HEK293T (cell line): ENCODE results near the gene RBM20.

Experiments used
- CTCF ChIA-PET: fragments of 350-600 bp; formaldehyde crosslinking; extraction: SDS; loops from one replicate; lab custom pipeline; 2021; ENCODE audit warnings: antibody characterized with exemption, inconsistent platforms; lab: Yijun Ruan, JAX
- POLR2A ChIA-PET: fragments of 350-600 bp; formaldehyde crosslinking; extraction: SDS; loops from one replicate; lab custom pipeline; 2020; ENCODE audit warnings: antibody characterized with exemption, inconsistent platforms; lab: Yijun Ruan, JAX
- DNase-seq: peaks from one replicate; pipeline ENCODE4 v3.0.0; 2012; ENCODE audit warnings: mixed read lengths; ENCODE audit errors: extremely low spot score
- ARNT ChIP-seq: fragments of 450-650 bp; IDR thresholded peaks from 2 replicates; pipeline ENCODE4 v1.6.1; 2017; ENCODE audit warnings: mild to moderate bottlenecking
- BHLHE40 ChIP-seq: fragments of 450-650 bp; IDR thresholded peaks from 2 replicates; pipeline ENCODE4 v1.6.1; 2016; ENCODE audit warnings: mild to moderate bottlenecking, moderate library complexity, borderline replicate concordance
- CTBP1 ChIP-seq: fragments of 450-650 bp; IDR thresholded peaks from 2 replicates; pipeline ENCODE4 v1.6.1; 2016; ENCODE audit warnings: borderline replicate concordance
- ELF4 ChIP-seq: fragments of 450-650 bp; IDR thresholded peaks from 2 replicates; pipeline ENCODE4 v1.6.1; 2017; ENCODE audit warnings: antibody characterized with exemption
- FOXA1 ChIP-seq: fragments of 450-650 bp; IDR thresholded peaks from 2 replicates; pipeline ENCODE4 v1.6.1; 2016; ENCODE audit warnings: mild to moderate bottlenecking
- FOXK2 ChIP-seq: fragments of 450-650 bp; IDR thresholded peaks from 2 replicates; pipeline ENCODE4 v1.6.1; 2016; ENCODE audit warnings: mild to moderate bottlenecking
- FOXM1 ChIP-seq: fragments of 450-650 bp; IDR thresholded peaks from 2 replicates; pipeline ENCODE4 v1.6.1; 2017; ENCODE audit warnings: mild to moderate bottlenecking, borderline replicate concordance
- HDGF ChIP-seq: fragments of 450-650 bp; IDR thresholded peaks from 2 replicates; pipeline ENCODE4 v1.6.1; 2017; ENCODE audit warnings: antibody characterized with exemption, borderline replicate concordance
- L3MBTL2 ChIP-seq: fragments of 450-650 bp; conservative IDR thresholded peaks from 2 replicates; pipeline ENCODE4 v1.6.1; 2016; ENCODE audit warnings: mild to moderate bottlenecking
- LEF1 ChIP-seq: fragments of 450-650 bp; IDR thresholded peaks from 2 replicates; pipeline ENCODE4 v1.6.1; 2017; ENCODE audit warnings: mild to moderate bottlenecking, borderline replicate concordance
- NFRKB ChIP-seq: fragments of 450-650 bp; IDR thresholded peaks from 2 replicates; pipeline ENCODE4 v1.6.1; 2016; ENCODE audit warnings: mild to moderate bottlenecking, moderate library complexity
- PKNOX1 ChIP-seq: fragments of 450-650 bp; IDR thresholded peaks from 2 replicates; pipeline ENCODE4 v1.6.1; 2016
- SP1 ChIP-seq: fragments of 450-650 bp; IDR thresholded peaks from 2 replicates; pipeline ENCODE4 v1.6.1; 2017
- SUZ12 ChIP-seq: fragments of 450-650 bp; IDR thresholded peaks from 2 replicates; pipeline ENCODE4 v1.6.1; 2016; ENCODE audit warnings: mild to moderate bottlenecking
- TARDBP ChIP-seq: fragments of 450-650 bp; IDR thresholded peaks from 2 replicates; pipeline ENCODE4 v1.6.1; 2016
- ZNF384 ChIP-seq: fragments of 450-650 bp; IDR thresholded peaks from 2 replicates; pipeline ENCODE4 v1.6.1; 2016

Gene RBM20

DNA sequence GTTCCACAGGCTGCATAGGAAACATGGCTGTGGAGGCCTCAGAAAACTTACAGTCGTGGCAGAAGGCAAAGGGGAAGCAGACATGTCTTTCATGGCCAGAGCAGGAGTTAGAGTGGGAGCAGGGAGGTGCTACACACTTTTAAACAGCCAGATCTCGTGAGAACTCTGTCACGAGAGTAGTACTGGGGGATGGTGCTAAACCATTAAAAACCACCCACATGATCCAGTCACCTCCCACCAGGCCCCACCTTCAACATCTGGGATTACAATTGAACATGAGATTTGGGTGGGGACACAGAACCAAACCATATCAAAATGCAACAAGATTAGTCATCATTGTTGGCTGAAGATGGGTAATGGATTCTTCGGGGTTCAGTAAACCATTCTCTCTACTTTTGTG, 162.2 kb downstream of the RBM20 start:
- POLR2A ChIA-PET = no interaction called here
- DNase-seq = no peak
- TF ChIP-seq ZNF384 (no peak), SUZ12 (no peak), NFRKB (no peak), CTBP1 (no peak), SP1 (no peak), HDGF (no peak), L3MBTL2 (no peak), TARDBP (no peak), ARNT (no peak), LEF1 (no peak), ELF4 (no peak), PKNOX1 (no peak), FOXM1 (no peak), BHLHE40 (no peak), FOXA1 (no peak), FOXK2 (no peak)
- CTCF ChIA-PET = interaction anchor here (1.0 kb wide), 1 partner anchor 104 kb away, joined by 3 read pairs; no protein-coding TSS in a partner anchor

DNA sequence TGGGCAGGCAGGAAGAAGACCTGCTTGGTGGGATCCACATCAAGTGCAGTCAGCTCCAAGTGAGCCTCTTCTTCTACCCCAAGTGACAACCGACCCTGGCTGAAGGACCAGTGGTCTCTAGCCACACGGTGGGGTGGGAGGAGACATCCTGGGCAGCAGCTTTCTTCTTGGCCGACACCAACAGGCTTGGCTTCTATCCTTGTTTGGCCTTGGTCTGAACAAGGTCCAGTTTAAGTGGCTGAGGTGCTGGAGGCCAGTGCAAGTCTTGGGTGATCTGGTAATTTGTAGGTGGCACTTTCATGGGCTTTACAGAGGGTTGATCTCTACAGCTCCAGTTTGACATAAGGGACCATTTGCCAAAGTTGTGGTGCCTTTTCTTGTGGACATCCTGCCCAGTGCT, 164.0 kb downstream of the RBM20 start:
- CTCF ChIA-PET = no interaction called here
- no peak for DNase-seq
- POLR2A ChIA-PET = no interaction called here
- TF ChIP-seq L3MBTL2 = no peak

DNA sequence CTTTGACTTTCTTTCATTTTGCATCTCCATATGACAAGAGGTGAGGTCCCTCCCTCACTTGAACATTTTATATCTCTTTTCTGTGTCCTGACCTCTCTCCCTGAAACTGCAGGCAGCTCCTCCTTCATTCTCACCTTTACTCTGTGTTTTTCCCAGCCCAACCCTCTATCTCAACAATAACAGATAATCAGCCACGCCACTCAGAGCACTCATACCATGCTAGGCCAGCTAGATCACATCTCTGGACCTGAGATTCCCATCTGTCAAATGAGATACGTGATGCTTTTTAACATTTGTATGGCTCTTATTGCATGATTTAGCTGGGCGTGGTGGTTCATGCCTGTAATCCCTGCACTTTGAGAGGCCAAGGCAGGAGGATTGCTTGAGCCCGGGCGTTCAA, 164.5 kb downstream of the RBM20 start:
- DNase-seq = no peak
- POLR2A ChIA-PET = no interaction called here
- TF ChIP-seq TARDBP (no peak), CTBP1 (no peak), FOXA1 (no peak), ZNF384 (no peak), LEF1 (no peak), FOXM1 (no peak), HDGF (no peak), NFRKB (no peak), FOXK2 (no peak), PKNOX1 (no peak)
- CTCF ChIA-PET = no interaction called here

GRCh38 chr10:110810625-110811024, 166.5 kb downstream of the RBM20 start:
- TF ChIP-seq NFRKB = no peak
- TF ChIP-seq TARDBP = no peak
- no peak for TF ChIP-seq ELF4
- TF ChIP-seq FOXA1 = no peak
- TF ChIP-seq L3MBTL2 = no peak
- TF ChIP-seq CTBP1 = no peak
- no peak for TF ChIP-seq HDGF
- TF ChIP-seq ZNF384 = no peak
- no peak for TF ChIP-seq PKNOX1
- TF ChIP-seq FOXK2 = no peak
- no peak for DNase-seq
- ChIA-PET POLR2A (interaction anchor here (1.3 kb wide), 1 partner anchor 24 kb away, joined by 3 read pairs; no protein-coding TSS in a partner anchor), CTCF (no interaction called here)

- CTCF ChIA-PET = no interaction called here
- POLR2A ChIA-PET = no interaction called here
- DNase-seq = no peak
- TF ChIP-seq SUZ12 = no peak
- no peak for TF ChIP-seq FOXA1
- no peak for TF ChIP-seq ELF4
- no peak for TF ChIP-seq L3MBTL2
- TF ChIP-seq ZNF384 = no peak
- TF ChIP-seq FOXK2 = no peak
- no peak for TF ChIP-seq TARDBP
- TF ChIP-seq LEF1 = no peak
- no peak for TF ChIP-seq PKNOX1
- TF ChIP-seq ARNT = no peak
- TF ChIP-seq SP1 = no peak
- no peak for TF ChIP-seq CTBP1
- no peak for TF ChIP-seq NFRKB
- no peak for TF ChIP-seq FOXM1
- TF ChIP-seq HDGF = no peak
- TF ChIP-seq BHLHE40 = no peak
These were observed 167.8 kb downstream of the RBM20 start for GRCh38 chr10:110811791-110812581.

DNA sequence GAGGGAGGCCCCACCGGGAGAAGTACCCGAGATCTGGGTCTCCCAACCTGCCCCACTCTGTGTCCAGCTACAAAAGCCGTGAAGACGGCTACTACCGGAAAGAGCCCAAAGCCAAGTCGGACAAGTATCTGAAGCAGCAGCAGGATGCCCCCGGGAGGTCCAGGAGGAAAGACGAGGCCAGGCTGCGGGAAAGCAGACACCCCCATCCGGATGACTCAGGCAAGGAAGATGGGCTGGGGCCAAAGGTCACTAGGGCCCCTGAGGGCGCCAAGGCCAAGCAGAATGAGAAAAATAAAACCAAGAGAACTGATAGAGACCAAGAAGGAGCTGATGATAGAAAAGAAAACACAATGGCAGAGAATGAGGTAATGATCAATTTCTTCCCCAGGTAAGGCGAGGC, 168.4 kb downstream of the RBM20 start:
- TF ChIP-seq FOXK2 = no peak
- no peak for TF ChIP-seq CTBP1
- no peak for TF ChIP-seq BHLHE40
- TF ChIP-seq SUZ12 = no peak
- no peak for TF ChIP-seq L3MBTL2
- TF ChIP-seq TARDBP = no peak
- TF ChIP-seq PKNOX1 = no peak
- TF ChIP-seq ELF4 = no peak
- TF ChIP-seq FOXA1 = no peak
- no peak for TF ChIP-seq LEF1
- TF ChIP-seq SP1 = no peak

More for the DNA sequence above, 168.4 kb downstream of the RBM20 start:
- DNase-seq = no peak
- CTCF ChIA-PET = no interaction called here
- POLR2A ChIA-PET = no interaction called here
